ENCODE measurements around the gene ETV6.
"Not testable (repeated sequence)": the region's sequence is repeated elsewhere in the genome, so short reads cannot be mapped to it uniquely, and the experiment has no call there.

DNA sequence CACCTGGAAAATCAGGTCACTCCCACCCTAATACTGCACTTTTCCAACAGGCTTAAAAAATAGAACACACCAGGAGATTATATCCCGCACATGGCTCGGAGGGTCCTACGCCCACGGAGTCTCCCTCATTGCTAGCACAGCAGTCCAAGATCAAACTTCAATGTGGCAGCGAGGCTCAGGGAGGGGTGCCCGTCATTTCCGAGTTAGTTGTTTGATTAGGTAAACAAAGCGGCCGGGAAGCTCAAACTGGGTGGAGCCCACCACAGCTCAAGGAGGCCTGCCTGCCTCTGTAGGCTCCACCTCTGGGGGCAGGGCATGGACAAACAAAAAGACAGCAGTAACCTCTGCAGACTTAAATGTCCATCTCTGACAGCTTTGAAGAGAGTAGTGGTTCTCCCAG is 259.9 kb downstream of the ETV6 start:
- not testable (repeated sequence) for TF ChIP-seq POLR2A, CTCF (IDR thresholded peaks at IDR 0.05)

Data from vagina (tissue), 2 donors.